Upper lobe of right lung (tissue), 1 donor: ENCODE data around the gene HPCAL4. TPM values are rescaled to one million over a fixed set of nuclear protein-coding genes. Genes with fewer than 3 reads are reported as not detected.

ENCODE experiments used
- ATAC-seq: fragments of 200-7000 bp; cut with Tn5 transposase; one replicate; pipeline ENCODE4 v1.9.1; 2020; ENCODE audit warnings: mild to moderate bottlenecking, moderate library complexity
- DNase-seq: peaks from one replicate; pipeline ENCODE4 v3.0.0-alpha.2; 2020
- H3K27ac ChIP-seq: fragments of 200-600 bp; one replicate; pipeline ENCODE4 v1.8.0; 2022
- H3K27me3 ChIP-seq: fragments of 200-600 bp; one replicate; pipeline ENCODE4 v1.8.0; 2022; ENCODE audit warnings: mild to moderate bottlenecking
- H3K36me3 ChIP-seq: fragments of 200-600 bp; one replicate; pipeline ENCODE4 v1.8.0; 2022
- H3K4me1 ChIP-seq: fragments of 200-600 bp; one replicate; pipeline ENCODE4 v1.8.0; 2022
- H3K4me3 ChIP-seq: fragments of 200-600 bp; one replicate; pipeline ENCODE4 v1.8.0; 2022; ENCODE audit warnings: mild to moderate bottlenecking
- H3K9me3 ChIP-seq: fragments of 200-600 bp; one replicate; pipeline ENCODE4 v1.8.0; 2022
- CTCF ChIP-seq: fragments of 200-600 bp; IDR thresholded peaks from one replicate; pipeline ENCODE4 v1.8.0; 2022; ENCODE audit warnings: antibody characterized with exemption
- intact Hi-C: fragments of 100-400 bp; cut with DNase I; formaldehyde crosslinking; loops from one replicate; pipeline ENCODE4 v1.11.0; 2022
- total RNA-seq: library from RNA; stranded (reverse); fragmentation: NEBNext Ultra II Directional; extraction: Animal tissue kit (Norgen Biotek cat#: 25700); gene quantifications from one replicate; pipeline ENCODE4 v1.2.1, GENCODE V29; 2021
- donor health status: DM: no; HTN: yes; CAD: no; lungs with severe emphysema.

HPCAL4 gene
- total RNA-seq, 1 donor from 2014 or later: 0.09 TPM

GRCh38 chr1:39732730-39733129 lies 41.5 kb upstream of the HPCAL4 start:
- DNase-seq (no peak), ATAC-seq (no peak)
- intact Hi-C loops: no loop called here
- TF ChIP-seq CTCF: no peak
- peaks cover 40% of the 10 kb centered on the region for H3K27me3 ChIP-seq
- H3K36me3 ChIP-seq: no peaks in the 10 kb centered on the region
- no peak overlapping the region for H3K27ac ChIP-seq
- H3K4me1 ChIP-seq: no peaks in the 10 kb centered on the region
- H3K4me3 ChIP-seq: no peak overlapping the region
- H3K9me3 ChIP-seq: no peaks in the 10 kb centered on the region

- Histone ChIP-seq H3K4me1 (no peaks in the 10 kb centered on the region), H3K27me3 (peaks cover 38% of the 10 kb centered on the region), H3K27ac (no peak overlapping the region), H3K9me3 (no peaks in the 10 kb centered on the region), H3K4me3 (no peak overlapping the region), H3K36me3 (no peaks in the 10 kb centered on the region)
- no peak for TF ChIP-seq CTCF
- intact Hi-C loops: loop anchor here (10.0 kb wide), 1 partner anchor 125 kb away; no protein-coding TSS in a partner anchor
- ATAC-seq (no peak), DNase-seq (no peak)
These were observed 38.6 kb upstream of the HPCAL4 start for GRCh38 chr1:39729842-39730241.

- no peaks in the 10 kb centered on the region for H3K36me3 ChIP-seq
- H3K9me3 ChIP-seq: no peaks in the 10 kb centered on the region
- peaks cover 34% of the 10 kb centered on the region for H3K27me3 ChIP-seq
- ATAC-seq: no peak
- H3K4me3 ChIP-seq: no peak overlapping the region
- H3K27ac ChIP-seq: no peak overlapping the region
- no peak for DNase-seq
- TF ChIP-seq CTCF: no peak
- H3K4me1 ChIP-seq: no peaks in the 10 kb centered on the region
- intact Hi-C loops: loop anchor here (10.0 kb wide), 1 partner anchor 124 kb away; no protein-coding TSS in a partner anchor
These were observed 37.8 kb upstream of the HPCAL4 start for GRCh38 chr1:39729030-39729429.

- intact Hi-C loops: loop anchor here (10.0 kb wide), 1 partner anchor 123 kb away; no protein-coding TSS in a partner anchor
- DNase-seq: no peak
These were observed 36.7 kb upstream of the HPCAL4 start for GRCh38 chr1:39727932-39728317.

GRCh38 chr1:39727221-39727931 lies 36.1 kb upstream of the HPCAL4 start:
- no peaks in the 10 kb centered on the region for H3K9me3 ChIP-seq
- H3K27ac ChIP-seq: no peak overlapping the region
- DNase-seq: no peak
- ATAC-seq: no peak
- H3K4me3 ChIP-seq: no peak overlapping the region
- H3K36me3 ChIP-seq: no peaks in the 10 kb centered on the region
- TF ChIP-seq CTCF: no peak
- intact Hi-C loops: loop anchor here (10.0 kb wide), 1 partner anchor 123 kb away; no protein-coding TSS in a partner anchor
- no peaks in the 10 kb centered on the region for H3K4me1 ChIP-seq
- H3K27me3 ChIP-seq: peaks cover 24% of the 10 kb centered on the region

More at GRCh38 chr1:39727932-39728317, 36.7 kb upstream of the HPCAL4 start:
- Histone ChIP-seq H3K27ac (no peak overlapping the region), H3K27me3 (peaks cover 26% of the 10 kb centered on the region), H3K4me1 (no peaks in the 10 kb centered on the region), H3K9me3 (no peaks in the 10 kb centered on the region), H3K4me3 (no peak overlapping the region), H3K36me3 (no peaks in the 10 kb centered on the region)
- no peak for ATAC-seq
- no peak for TF ChIP-seq CTCF
